Activated CD8-positive, alpha-beta memory T cell treated with anti-CD3 and anti-CD28 coated beads, Interleukin-2, amount 50 U/mL, for 24 hours (primary cell): ENCODE results near the gene RBPJL.
"Not testable (repeated sequence)": the region's sequence is repeated elsewhere in the genome, so short reads cannot be mapped to it uniquely, and the experiment has no call there.

Experiments used
- DNase-seq: peaks from one replicate; pipeline ENCODE4 v3.0.0-alpha.2; 2020; ENCODE audit errors: extremely low read depth

Gene RBPJL

GRCh38 chr20:45341939-45342854, 35.6 kb downstream of the RBPJL start:
- no peak for DNase-seq

DNA sequence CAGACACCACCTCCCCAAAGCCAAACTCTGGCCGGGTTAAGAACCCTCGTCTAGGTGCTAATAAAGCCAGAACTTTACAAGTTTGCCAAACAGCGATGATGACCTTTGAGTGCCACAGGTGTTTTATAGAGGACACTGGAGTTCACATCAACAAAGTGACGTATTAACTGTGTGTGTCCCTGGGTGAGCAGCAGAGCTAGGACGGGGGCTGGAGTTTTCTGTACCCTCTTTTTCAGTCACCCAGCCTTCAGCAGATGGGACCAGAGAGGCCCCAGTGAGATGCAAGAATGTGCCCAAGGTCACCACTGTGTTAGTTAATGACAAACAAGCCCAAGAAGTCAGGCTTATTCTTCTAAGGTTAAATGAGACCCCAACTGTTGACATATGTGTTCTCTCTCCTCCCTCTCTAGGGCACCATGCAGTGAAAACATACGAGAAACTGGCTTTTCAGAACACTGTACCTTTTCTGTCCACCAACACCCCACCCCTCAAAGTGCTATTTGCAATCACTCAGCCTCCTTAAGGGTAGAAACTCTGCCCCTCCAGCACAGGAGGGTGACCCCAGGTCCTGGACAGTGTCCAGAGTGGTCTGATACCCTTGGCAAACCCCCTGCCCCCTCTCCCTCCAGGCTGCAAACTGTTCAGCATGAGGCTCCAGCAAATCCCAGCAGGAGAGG, 36.4 kb downstream of the RBPJL start:
- DNase-seq = no peak

DNA sequence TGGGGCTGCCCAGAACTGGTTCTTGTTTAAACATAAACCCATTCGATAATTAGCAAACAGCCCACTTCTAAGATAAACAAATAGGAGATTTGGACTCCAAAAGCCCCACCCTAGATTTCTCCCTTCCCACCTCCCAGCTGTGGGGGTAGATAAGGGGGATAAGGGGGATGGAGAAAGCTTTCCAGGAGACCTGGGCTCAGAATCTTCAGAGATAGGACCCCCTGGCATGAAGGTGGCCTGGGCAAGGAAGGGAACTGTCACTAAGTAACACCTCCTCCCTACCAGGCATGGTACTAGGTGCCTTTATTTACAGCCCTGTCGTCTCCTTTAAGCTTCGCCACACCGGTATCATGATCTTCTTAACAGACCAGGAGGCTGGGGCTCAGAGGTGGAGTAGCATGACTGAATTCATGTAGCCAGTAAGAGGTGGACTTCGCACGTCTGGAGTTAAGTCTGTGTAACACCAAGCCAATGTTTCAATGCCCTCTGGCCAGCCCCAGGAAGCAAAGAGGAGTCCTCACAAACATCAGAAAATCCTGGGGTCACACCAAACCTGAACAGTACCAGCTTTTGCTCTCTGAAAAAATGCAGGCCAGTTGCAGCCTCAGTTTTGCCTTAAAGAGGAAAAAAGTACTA, 37.0 kb downstream of the RBPJL start:
- DNase-seq = no peak

DNA sequence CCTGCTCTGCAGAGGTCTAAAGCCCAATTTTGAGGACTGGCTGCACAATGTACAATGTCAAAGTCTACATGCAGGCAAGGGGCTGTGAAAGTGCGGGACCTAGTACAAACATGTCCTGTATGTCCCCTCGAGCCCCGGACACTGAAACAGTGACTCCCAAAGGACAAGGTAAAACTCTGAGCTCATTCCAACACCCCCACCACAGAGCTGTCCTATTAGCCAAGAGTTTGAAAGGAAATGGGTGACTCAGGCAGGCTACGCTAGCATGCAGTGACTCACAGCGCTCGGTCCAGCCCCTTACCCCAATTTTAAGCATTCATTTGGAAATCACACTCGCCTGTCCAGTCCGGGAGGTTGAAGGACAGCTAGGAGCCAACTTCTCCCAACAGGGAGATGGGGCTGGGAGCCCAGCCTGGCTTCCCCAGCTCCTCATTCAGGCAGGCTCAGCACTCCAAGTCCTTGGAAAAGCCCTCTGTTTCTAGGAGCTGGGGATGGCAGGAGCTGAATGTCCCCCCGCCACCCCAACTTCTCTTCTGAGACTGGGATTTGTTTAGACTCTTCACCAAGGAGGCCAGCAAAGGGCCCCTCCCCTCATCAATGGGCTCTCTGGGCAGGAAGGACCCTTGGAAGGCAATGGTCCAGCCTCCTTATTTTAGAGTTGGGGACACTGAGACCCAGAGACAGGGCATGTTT, 37.7 kb downstream of the RBPJL start:
- no peak for DNase-seq

DNA sequence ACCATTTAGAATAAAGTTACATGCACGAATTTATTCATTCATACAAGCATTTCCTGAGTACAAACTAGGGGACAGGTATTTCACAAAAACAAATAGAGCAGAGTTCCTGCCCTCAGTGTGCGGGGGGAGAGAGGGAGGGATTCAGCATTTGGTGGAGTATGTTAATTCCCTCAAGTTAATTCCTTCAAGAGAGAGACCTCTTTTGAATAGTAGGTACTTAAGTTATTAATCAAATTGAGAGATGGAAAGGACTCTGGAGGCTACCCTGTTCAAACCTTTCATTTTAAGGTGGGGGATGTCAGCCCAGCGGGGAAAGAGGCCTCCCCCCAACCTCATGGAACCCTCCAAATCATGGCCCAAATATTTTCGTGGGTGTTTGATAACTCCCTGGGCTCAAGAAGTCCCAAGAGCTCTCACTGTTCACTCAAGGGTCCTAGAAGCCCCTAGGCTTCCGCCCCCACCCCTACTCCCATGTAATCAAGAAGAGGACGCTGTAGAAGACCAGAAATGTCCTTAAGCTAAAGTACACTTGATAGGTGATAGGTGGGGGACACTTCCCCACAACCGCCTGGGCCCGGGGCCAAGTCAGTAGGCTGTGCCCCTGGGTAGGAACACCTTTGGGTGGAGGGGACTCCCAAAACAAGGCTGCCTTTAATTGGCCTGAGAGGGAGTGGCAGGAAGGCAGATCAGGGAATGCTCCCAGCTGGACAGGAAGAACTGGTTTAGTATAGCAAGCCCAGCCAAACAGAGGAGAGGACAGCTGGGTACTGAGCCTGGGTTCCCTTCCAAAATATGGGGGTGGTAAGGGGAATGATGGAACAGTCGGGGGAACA, 38.7 kb downstream of the RBPJL start:
- no peak for DNase-seq

DNA sequence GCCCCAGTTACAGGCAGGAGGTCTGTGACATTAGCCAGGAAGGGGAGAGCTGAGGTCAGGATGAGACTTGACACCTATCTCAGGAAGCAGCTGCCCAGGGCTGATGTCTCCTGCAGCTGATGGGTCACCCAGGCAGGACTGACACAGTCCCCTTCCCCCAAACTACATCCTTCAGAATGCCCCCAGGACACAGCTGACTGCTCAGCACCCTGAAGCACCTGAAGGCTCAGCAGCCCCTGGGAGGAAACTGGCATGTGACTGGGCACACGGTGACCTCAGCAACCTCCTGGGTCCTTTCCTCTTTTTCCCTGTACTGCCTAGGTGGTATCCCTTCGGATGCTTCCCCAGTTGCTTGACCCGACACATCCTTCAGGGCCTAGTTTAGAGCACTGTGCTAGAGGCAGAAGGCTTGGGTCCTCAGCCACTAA, 39.7 kb downstream of the RBPJL start:
- no peak for DNase-seq

- no peak for DNase-seq
These were observed 40.2 kb downstream of the RBPJL start for GRCh38 chr20:45346851-45347250.

DNA sequence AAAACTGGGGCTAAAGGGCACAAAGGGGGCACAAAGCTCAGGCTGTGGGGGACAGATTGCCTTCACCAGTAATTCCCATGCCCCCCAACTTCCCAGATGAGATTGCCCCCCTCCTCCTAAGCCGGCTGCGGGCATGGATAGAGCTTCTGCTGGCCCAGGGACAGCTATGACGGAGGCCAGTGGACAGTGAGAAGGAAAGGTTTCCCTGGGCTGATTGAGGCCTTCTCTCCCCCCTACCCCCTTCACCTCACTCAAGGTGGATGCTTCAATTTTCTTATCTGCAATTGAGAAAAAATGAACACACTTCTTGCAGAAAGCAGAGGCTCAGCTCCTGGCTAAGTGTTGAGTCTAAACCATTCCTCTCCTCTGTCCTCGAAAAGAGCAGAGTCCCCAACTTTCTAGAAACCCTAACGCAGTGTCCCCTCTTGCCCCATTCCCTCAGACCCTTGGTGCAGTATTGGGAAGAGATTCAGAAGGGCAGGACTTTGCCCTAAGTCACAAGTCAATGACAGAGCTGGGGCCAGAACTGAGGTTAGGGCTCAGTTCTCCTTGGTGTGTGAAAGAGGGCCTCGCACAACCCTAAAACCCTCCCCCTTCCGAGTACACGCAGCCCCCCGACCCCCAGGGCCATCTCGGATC, 40.8 kb downstream of the RBPJL start:
- no peak for DNase-seq

- no peak for DNase-seq
These were observed 41.5 kb downstream of the RBPJL start, which contains the start of gene SDC4 for GRCh38 chr20:45347936-45348778. Gene SDC4, minus strand, starts transcription at chr20:45348424. Its CDS starts 40 bp downstream, at chr20:45348384.

DNA sequence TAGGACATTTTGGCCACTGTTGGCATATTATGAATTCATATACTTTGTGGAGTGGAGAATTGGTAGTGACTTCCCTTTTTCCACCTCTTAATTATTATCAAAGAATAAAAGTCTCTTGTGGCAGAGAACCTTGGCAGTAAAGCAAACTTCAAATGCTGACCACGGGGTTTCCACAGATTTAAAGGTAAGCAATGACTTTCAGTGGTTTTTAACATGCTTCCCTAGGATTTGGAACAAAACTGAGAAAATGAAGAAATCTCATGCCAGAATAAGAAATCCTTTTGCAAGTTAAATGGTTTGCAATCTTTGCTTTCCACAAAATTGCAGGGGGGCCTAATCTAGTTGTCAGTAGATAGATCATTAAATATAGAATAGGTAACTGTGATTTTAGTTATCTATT, 43.6 kb downstream of the RBPJL start:
- no peak for DNase-seq

DNA sequence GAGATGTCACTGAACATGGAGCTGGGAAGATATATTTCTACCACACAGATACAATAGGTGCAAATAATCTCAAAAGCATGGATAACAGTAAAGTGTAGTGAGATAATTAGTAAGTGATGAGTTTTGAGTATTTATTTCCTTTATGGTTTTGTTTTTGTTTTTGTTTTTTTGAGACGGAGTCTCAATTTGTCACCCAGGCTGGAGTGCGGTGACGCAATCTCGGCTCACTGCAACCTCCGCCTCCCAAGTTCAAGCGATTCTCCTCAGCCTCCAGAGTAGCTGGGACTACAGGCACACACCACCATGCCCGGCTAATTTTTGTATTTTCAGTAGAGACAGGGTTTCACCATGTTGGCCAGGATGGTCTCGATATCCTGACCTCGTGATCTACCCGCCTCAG, 44.2 kb downstream of the RBPJL start:
- DNase-seq = not testable (repeated sequence)

GRCh38 chr20:45352729-45353128, 46.1 kb downstream of the RBPJL start:
- no peak for DNase-seq

GRCh38 chr20:45353746-45354145, 47.1 kb downstream of the RBPJL start:
- no peak for DNase-seq

DNA sequence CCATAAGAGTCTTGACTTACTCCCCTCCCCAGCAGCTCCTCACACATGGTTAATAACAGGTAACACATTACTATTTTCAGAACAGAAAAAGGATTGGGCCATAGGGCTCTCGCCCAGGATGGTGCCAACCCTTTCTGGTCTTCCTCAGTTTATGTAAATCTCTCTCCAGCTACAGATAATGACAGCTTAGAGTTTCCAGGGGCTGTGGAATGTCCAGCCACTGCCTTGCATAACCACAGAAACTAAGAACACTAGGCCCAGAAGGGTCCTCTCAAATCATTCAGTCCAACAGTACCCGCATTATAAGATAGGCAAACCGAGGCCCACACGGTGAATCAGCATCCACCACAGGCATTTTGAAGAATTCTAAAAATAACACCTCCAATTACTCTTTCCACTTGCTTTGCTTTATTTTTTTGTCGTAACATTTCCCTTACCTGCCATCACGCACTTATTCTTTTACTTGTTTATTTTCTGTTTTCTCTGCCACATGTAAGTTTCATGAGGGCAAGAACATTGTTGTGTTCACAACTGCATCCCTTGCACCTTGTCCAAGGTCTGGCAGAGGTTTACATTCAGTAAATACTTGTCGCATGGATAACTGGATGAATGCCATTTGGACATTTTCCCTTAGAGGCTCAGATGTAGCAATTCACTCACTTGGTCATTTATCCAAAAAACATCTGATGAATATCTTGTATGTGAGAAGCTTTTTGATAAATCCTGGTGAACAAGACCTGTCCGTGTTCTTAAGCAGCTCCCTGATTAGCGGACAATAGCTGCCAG, 48.0 kb downstream of the RBPJL start:
- DNase-seq = no peak

GRCh38 chr20:45355209-45356084, 48.8 kb downstream of the RBPJL start:
- DNase-seq = no peak

DNA sequence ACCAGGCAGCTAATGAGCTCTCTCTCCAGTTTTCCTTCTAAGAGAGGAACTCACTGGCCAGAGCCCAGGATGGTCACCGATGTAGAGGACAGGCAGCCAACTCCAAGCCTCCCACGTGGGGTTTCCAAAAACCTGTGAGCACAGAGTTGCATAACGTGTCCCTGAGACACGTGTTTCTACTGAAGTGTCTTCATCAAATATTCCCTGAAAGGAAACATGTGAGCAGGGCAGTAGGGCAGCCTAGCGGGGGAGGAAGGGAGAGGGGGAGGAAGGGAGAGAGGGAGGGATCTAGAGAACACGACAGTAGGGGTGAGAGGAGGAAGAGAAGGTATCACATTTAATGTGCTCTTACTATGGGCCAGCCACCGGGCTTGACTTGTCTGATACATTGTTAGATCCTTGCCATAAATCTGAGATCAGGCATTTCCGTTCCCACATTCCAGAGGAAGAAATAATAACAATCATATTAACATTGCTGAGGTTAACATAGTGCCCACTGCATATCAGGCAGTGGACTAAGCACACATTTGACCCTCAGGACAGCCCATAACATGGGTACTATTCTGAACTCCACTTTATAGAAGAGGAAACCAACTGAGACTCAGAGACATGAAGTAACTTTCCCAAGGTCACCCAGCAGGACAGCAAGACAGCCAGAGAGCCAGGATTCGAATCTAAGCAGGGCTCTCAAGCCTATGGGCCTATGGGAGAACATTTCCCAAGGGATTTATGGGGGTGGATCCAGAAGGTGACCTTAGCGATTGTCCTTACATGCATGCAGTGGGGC, 51.8 kb downstream of the RBPJL start:
- DNase-seq = no peak

- no peak for DNase-seq
These were observed 52.4 kb downstream of the RBPJL start for GRCh38 chr20:45359069-45359405.
